ENCODE results near the gene ARHGEF40. TPM values are rescaled to one million over a fixed set of nuclear protein-coding genes. Genes with fewer than 3 reads are reported as not detected.

The ARHGEF40 gene
- total and polyA plus RNA-seq, 8 donors, result 11.0 to 171 (median 33.1) TPM

DNA sequence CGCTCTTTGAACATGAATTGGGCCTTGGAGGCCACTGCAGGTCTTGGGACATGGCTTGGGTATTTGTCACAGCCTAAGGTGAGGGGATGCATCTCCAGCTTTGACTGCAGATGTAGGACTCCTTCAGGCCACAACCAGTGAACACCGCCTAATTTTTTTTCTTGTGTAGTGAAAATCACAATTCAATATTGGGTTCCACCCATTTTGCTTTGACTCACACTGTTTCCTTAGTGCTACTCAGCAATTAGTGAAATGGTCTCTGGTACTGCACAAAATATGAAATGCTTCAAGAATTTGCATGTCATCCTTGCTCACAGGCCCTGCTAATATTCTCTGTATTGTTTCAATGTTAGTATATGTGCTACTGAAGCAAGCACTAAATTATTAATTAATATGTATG is 43.3 kb downstream of the ARHGEF40 start:
- no peaks in the 10 kb centered on the region for H3K4me1 ChIP-seq
- no peaks in the 10 kb centered on the region for H3K36me3 ChIP-seq
- no peak for DNase-seq
- H3K9me3 ChIP-seq, result no peaks in the 10 kb centered on the region
- no peak overlapping the region for H3K27ac ChIP-seq
- H3K27me3 ChIP-seq, result no peaks in the 10 kb centered on the region
- intact Hi-C loops (cut with DNase I; ENCODE audit: low total_unique reads), result no loop called here
- TF ChIP-seq, protein P1, sequence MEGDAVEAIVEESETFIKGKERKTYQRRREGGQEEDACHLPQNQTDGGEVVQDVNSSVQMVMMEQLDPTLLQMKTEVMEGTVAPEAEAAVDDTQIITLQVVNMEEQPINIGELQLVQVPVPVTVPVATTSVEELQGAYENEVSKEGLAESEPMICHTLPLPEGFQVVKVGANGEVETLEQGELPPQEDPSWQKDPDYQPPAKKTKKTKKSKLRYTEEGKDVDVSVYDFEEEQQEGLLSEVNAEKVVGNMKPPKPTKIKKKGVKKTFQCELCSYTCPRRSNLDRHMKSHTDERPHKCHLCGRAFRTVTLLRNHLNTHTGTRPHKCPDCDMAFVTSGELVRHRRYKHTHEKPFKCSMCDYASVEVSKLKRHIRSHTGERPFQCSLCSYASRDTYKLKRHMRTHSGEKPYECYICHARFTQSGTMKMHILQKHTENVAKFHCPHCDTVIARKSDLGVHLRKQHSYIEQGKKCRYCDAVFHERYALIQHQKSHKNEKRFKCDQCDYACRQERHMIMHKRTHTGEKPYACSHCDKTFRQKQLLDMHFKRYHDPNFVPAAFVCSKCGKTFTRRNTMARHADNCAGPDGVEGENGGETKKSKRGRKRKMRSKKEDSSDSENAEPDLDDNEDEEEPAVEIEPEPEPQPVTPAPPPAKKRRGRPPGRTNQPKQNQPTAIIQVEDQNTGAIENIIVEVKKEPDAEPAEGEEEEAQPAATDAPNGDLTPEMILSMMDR (IDR thresholded peaks at IDR 0.05), result no peak
- TF ChIP-seq POLR2A (IDR thresholded peaks at IDR 0.05), result no peak
- TF ChIP-seq POLR2AphosphoS5 (IDR thresholded peaks at IDR 0.05), result no peak
- TF ChIP-seq EP300 (IDR thresholded peaks at IDR 0.05), result no peak
- no peak overlapping the region for H3K4me3 ChIP-seq
- 90 to 100% (median 95%) methylated on average over 2 of the region's 2 CpGs for WGBS, 5 donors

DNA sequence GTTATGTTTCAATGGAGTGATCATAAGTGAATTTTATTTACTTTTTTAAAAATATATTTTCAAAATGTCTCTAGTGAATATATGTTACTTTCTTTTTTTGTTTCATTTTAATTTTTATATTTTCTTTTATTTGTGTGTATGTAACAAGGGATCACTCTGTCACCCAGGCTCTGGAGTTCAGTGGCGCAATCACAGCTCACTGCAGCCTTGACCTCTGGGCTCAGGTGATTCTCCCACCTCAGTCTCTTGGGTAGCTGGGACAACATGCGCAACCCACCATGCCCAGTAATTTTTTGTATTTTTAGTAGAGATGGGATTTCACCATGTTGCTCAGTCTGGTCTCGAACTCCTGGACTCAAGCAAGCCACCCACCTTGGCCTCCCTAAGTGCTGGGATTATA is 48.8 kb downstream of the ARHGEF40 start:
- H3K36me3 ChIP-seq, result no peaks in the 10 kb centered on the region
- H3K9me3 ChIP-seq, result no peaks in the 10 kb centered on the region
- H3K27ac ChIP-seq, result no peak overlapping the region
- 90 to 95% (median 94%) methylated on average over 3 of the region's 3 CpGs for WGBS, 5 donors
- no peaks in the 10 kb centered on the region for H3K4me1 ChIP-seq
- no peak for DNase-seq
- H3K27me3 ChIP-seq, result peaks cover 0 to 4% (median 0%) of the 10 kb centered on the region in 3 donors
- TF ChIP-seq, protein P1 (IDR thresholded peaks at IDR 0.05), result no peak
- TF ChIP-seq EP300 (IDR thresholded peaks at IDR 0.05) (no peak), POLR2A (IDR thresholded peaks at IDR 0.05) (no peak), POLR2AphosphoS5 (IDR thresholded peaks at IDR 0.05) (no peak)
- intact Hi-C loops (cut with DNase I; ENCODE audit: low total_unique reads), result no loop called here
- H3K4me3 ChIP-seq, result no peak overlapping the region

DNA sequence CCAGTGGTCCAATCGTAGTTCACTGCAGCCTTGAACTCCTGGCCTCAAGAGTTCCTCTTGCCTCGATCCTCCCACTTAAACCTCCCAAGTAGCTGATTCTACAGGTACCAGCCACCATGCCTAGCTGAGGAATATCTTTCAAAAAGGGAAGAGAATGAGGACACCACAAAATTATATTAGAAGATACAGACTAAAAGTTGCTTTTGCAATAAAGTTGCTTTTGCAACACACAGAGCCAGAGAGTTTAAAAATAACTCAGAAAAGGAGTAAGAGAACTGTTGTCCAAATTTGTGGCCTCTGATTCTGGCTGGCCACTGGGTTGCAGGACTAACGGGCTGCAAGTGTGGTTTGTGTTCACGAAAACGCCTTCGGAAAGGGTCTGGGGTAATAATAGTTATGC is 50.6 kb downstream of the ARHGEF40 start:
- Histone ChIP-seq H3K9me3 (peaks cover 0 to 7% (median 3%) of the 10 kb centered on the region in 4 donors), H3K4me1 (no peaks in the 10 kb centered on the region), H3K36me3 (no peaks in the 10 kb centered on the region), H3K4me3 (no peak overlapping the region), H3K27me3 (peaks cover 0 to 4% (median 0%) of the 10 kb centered on the region in 3 donors), H3K27ac (no peak overlapping the region)
- intact Hi-C loops (cut with DNase I; ENCODE audit: low total_unique reads), result no loop called here
- no peak for TF ChIP-seq POLR2A (IDR thresholded peaks at IDR 0.05)
- TF ChIP-seq, protein P1 (IDR thresholded peaks at IDR 0.05), result no peak
- TF ChIP-seq EP300 (IDR thresholded peaks at IDR 0.05), result no peak
- DNase-seq, result no peak
- 69 to 80% (median 75%) methylated on average over 6 of the region's 6 CpGs for WGBS, 5 donors

DNA sequence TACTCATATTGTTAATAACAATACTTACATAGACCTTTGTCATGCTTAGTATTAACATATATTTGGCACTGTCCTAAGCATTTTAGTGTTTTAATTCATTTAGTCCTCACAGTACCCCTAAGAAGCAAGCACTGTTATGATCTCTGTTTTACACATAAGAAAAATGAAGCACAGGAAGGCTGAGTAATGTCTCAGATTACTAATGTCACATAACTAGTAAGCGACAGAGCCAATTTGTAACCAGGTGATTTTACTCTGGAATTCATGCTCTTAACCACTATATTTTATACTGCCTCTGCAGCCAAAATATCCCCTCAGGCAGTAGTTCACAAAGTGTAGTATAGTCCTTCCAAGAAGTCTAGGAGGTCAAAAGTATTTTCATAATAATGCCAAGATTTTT is 51.0 kb downstream of the ARHGEF40 start:
- intact Hi-C loops (cut with DNase I; ENCODE audit: low total_unique reads), result no loop called here
- TF ChIP-seq EP300 (IDR thresholded peaks at IDR 0.05), result no peak
- TF ChIP-seq POLR2A (IDR thresholded peaks at IDR 0.05), result no peak
- TF ChIP-seq POLR2AphosphoS5 (IDR thresholded peaks at IDR 0.05), result no peak
- TF ChIP-seq, protein P1 (IDR thresholded peaks at IDR 0.05), result no peak
- DNase-seq, result no peak
- H3K9me3 ChIP-seq, result peaks cover 0 to 8% (median 3%) of the 10 kb centered on the region in 4 donors
- peaks cover 0 to 4% (median 0%) of the 10 kb centered on the region in 3 donors for H3K27me3 ChIP-seq
- H3K36me3 ChIP-seq, result no peaks in the 10 kb centered on the region
- H3K4me1 ChIP-seq, result no peaks in the 10 kb centered on the region
- H3K4me3 ChIP-seq, result no peak overlapping the region
- no peak overlapping the region for H3K27ac ChIP-seq
- 61 to 81% (median 71%) methylated on average over 1 of the region's 1 CpG for WGBS, 5 donors
